HFFc6 (cell line): ENCODE measurements around the gene ERCC2. TPM values are rescaled to one million over a fixed set of nuclear protein-coding genes. Genes with fewer than 3 reads are reported as not detected.

ENCODE experiments used
- DNase-seq: peaks from one replicate; pipeline ENCODE4 v3.0.0-alpha.2; 2018
- H3K27ac Mint-ChIP-seq: 2 replicates; pipeline ENCODE4 v1.8.0; 2020; ENCODE audit warnings: mild to moderate bottlenecking, mixed read lengths
- H3K27me3 Mint-ChIP-seq: 2 replicates; pipeline ENCODE4 v1.8.0; 2021; ENCODE audit warnings: mild to moderate bottlenecking, moderate library complexity, mixed read lengths; ENCODE audit not compliant: insufficient read depth
- H3K36me3 Mint-ChIP-seq: 2 replicates; pipeline ENCODE4 v1.8.0; 2021; ENCODE audit warnings: low read depth, mixed read lengths
- H3K4me1 Mint-ChIP-seq: 2 replicates; pipeline ENCODE4 v1.8.0; 2020; ENCODE audit warnings: low read depth, mixed read lengths
- H3K4me3 Mint-ChIP-seq: 2 replicates; pipeline ENCODE4 v1.8.0; 2020; ENCODE audit warnings: mild to moderate bottlenecking, moderate library complexity, mixed read lengths
- H3K9me3 Mint-ChIP-seq: 2 replicates; pipeline ENCODE4 v1.8.0; 2020; ENCODE audit warnings: mild to moderate bottlenecking, mixed read lengths
- total RNA-seq, 6 experiments: library from RNA; stranded (reverse); fragmentation: NEBNext Ultra II Directional; extraction: Animal tissue kit (Norgen Biotek cat#: 25700); gene quantifications; 2 replicates in 1 of 6; 3 replicates in 5 of 6; pipeline ENCODE4 v1.2.3, GENCODE V29; 2021
- TF ChIP-seq, protein P1 (sequence below): fragments of 200-600 bp; sonication (generic); IDR thresholded peaks from 2 replicates; pipeline ENCODE4 v1.5.0; 2021; ENCODE audit warnings: antibody characterized with exemption, mild to moderate bottlenecking

The ERCC2 gene
- total RNA-seq, 6 experiments from 2014 or later: 80.2 to 108 (median 87.8) TPM

GRCh38 chr19:45324349-45324907, 45.9 kb downstream of the ERCC2 start:
- H3K27me3 Mint-ChIP-seq: peaks cover 8% of the 10 kb centered on the region
- H3K27ac Mint-ChIP-seq: no peak overlapping the region
- peaks cover 7% of the 10 kb centered on the region; the same call in 1 of the 2 replicates for H3K4me1 Mint-ChIP-seq
- H3K36me3 Mint-ChIP-seq: no peaks in the 10 kb centered on the region
- TF ChIP-seq, protein P1, sequence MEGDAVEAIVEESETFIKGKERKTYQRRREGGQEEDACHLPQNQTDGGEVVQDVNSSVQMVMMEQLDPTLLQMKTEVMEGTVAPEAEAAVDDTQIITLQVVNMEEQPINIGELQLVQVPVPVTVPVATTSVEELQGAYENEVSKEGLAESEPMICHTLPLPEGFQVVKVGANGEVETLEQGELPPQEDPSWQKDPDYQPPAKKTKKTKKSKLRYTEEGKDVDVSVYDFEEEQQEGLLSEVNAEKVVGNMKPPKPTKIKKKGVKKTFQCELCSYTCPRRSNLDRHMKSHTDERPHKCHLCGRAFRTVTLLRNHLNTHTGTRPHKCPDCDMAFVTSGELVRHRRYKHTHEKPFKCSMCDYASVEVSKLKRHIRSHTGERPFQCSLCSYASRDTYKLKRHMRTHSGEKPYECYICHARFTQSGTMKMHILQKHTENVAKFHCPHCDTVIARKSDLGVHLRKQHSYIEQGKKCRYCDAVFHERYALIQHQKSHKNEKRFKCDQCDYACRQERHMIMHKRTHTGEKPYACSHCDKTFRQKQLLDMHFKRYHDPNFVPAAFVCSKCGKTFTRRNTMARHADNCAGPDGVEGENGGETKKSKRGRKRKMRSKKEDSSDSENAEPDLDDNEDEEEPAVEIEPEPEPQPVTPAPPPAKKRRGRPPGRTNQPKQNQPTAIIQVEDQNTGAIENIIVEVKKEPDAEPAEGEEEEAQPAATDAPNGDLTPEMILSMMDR: no peak
- DNase-seq: no peak
- peak overlapping the region; percentile 20; the same call in 1 of the 2 replicates for H3K4me3 Mint-ChIP-seq
- no peaks in the 10 kb centered on the region for H3K9me3 Mint-ChIP-seq

- TF ChIP-seq, protein P1: no peak
- Mint-ChIP-seq H3K36me3 (no peaks in the 10 kb centered on the region), H3K9me3 (no peaks in the 10 kb centered on the region), H3K27ac (no peak overlapping the region), H3K27me3 (peaks cover 8% of the 10 kb centered on the region), H3K4me1 (peaks cover 7% of the 10 kb centered on the region; the same call in 1 of the 2 replicates), H3K4me3 (peak overlapping the region; percentile 20; the same call in 1 of the 2 replicates)
- no peak for DNase-seq
Measured at GRCh38 chr19:45323671-45324081, 46.7 kb downstream of the ERCC2 start.

- Mint-ChIP-seq H3K4me3 (peak within 1 kb of the TSS; percentile 20; the same call in 1 of the 2 replicates), H3K36me3 (no peaks in the 10 kb centered on the region), H3K4me1 (peaks cover 7% of the 10 kb centered on the region; the same call in 1 of the 2 replicates), H3K9me3 (no peaks in the 10 kb centered on the region), H3K27me3 (peaks cover 11% of the 10 kb centered on the region), H3K27ac (no peak within 1 kb of the TSS)
- DNase-seq: no peak
- TF ChIP-seq, protein P1: no peak
Measured at GRCh38 chr19:45322744-45323281, 47.6 kb downstream of the ERCC2 start, which contains the start of gene CKM. CKM (minus strand) TSS chr19:45322875; CDS start chr19:45319713, 3,162 bp downstream.

DNA sequence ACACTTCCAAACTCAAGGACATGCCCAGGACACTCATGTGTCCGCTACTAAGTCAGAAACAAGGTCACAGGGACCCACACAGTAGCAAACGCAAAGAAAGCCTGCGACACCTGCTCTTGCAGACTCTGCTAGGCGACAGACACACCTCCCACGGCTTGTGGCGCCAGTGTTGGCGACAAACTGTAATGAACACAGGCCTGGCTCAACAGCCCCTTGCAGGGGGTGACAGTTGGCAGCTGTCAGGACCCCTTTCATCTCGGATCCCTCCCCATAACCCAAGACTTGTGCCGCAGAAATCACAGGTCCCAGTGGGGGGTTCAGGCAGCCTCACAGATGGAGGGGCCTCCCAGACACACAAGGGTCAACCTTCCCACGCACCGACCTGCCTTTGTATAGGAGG, 48.1 kb downstream of the ERCC2 start:
- TF ChIP-seq, protein P1: no peak
- Mint-ChIP-seq H3K27ac (no peak overlapping the region), H3K36me3 (no peaks in the 10 kb centered on the region), H3K9me3 (no peaks in the 10 kb centered on the region), H3K4me1 (peaks cover 7% of the 10 kb centered on the region; the same call in 1 of the 2 replicates), H3K27me3 (peaks cover 13% of the 10 kb centered on the region), H3K4me3 (no peak overlapping the region)
- DNase-seq: no peak

GRCh38 chr19:45321848-45322247, 48.5 kb downstream of the ERCC2 start:
- Mint-ChIP-seq H3K36me3 (no peaks in the 10 kb centered on the region), H3K4me3 (no peak overlapping the region), H3K27ac (no peak overlapping the region), H3K27me3 (peaks cover 15% of the 10 kb centered on the region), H3K9me3 (no peaks in the 10 kb centered on the region), H3K4me1 (peaks cover 7% of the 10 kb centered on the region; the same call in 1 of the 2 replicates)
- DNase-seq: no peak
- TF ChIP-seq, protein P1: no peak
